ENCODE data around the gene CLDN7.

CLDN7 gene

DNA sequence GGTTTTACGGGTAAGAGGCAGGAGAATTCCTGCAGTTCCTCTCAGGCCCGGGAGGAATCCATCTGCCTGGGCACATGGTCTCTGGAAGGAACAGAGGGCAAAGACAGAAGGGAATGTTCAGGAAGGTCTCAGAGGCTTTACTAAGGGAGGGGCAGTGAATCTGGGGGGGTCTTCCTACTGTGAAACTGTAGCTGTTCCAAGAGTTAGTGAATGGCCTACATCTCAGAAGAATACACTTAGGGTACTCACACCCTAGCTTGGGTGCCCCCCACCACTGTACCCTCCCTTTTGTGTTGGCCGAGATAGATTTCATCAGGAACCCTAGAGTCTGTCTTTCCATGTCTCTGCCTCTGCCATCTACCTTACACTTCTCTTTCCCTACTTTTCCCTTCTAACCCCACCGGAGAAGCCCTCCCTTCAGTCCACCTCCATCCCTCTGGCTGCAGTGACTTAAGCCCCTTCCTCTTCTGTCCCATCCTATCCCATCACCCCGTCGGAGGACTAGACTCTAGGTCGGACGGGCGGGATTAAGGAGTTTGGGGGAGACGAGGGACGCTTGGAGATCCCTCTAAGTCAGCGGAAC is 43.0 kb downstream of the CLDN7 start:
- DNase-seq (ENCODE audit: low spot score), result no peak

DNA sequence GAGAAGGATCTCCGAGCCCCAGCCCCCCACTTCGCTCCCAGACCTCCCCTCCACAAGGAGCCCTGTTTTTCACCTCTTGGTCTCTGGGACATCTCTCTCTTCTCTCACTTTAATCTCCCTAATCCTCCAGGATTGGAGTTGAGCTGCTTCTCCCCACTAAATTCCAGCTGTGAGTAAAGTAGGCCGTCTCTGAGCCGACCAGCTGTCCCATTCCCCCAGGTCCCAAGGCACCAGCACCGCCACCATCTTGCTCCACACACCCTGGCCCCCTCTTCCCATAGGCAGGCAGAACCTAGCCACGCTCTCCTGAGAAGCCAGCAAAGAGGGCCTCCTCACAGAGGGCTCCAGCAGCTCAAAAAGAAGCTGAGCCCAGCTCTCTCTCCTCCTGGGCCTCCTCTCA is 43.5 kb downstream of the CLDN7 start:
- no peak for DNase-seq (ENCODE audit: low spot score)

DNA sequence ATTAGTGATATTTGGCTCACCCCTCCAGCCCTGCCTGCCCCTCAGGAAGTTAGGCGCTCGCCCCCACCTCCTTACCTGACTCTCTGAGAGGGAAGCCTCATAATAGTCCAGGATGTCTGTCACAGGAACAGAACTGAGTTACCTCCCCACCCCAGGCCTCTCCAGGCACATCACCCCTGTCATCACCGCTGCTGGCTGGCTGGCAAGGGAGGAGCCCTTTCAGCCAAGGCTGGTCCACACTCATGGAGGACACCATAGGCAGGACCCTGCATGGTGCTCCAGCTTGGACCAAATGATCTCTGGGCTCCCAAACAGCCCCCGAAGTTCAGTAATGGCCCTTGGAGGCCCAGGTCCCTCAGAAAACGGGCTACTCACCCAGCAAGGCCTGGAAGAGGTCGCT is 44.1 kb downstream of the CLDN7 start:
- no peak for DNase-seq (ENCODE audit: low spot score)

DNA sequence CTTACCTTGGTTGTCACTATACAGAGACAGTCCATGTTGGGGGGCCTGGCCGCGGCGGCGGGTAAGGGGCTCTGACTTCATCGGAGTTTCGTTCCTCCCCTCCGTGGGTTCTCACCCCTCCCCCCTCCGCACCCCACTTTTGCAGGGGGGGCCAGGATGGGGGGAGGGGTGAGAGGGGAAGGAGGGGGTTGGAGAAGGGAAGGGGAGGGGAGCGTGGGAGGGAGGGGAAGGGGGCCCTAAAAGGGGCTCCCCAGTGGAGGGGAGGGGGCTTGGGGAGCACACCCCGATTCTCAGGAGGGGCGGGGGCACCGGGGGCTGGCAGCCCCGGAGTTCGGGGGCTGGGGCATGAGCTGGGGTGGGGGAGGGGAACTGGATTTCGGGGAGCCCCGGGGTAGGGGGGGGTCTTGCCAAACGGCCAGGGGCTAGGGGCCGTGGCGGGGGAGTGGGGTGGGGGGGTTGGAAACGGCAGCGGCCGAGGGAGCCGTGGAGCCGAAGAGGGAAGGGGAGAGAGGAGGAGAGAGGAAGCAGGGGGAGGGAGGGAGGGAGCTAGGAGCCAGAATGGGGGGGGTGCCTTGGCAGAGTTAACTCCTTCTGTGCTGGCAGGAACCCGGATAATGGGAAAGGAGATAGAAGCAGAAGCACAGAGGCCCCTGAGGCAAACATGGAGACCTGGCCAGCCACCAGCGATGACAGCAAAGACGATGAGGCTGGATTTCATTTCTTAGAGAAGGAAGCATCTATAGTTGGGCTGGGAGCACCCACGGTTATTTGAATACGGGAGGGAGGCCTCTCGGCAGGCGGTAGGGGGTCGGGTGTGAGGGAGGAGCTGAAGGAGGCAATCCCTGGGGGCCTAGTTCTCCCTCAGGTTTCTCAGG is 44.9 kb downstream of the CLDN7 start:
- no peak for DNase-seq (ENCODE audit: low spot score)

DNA sequence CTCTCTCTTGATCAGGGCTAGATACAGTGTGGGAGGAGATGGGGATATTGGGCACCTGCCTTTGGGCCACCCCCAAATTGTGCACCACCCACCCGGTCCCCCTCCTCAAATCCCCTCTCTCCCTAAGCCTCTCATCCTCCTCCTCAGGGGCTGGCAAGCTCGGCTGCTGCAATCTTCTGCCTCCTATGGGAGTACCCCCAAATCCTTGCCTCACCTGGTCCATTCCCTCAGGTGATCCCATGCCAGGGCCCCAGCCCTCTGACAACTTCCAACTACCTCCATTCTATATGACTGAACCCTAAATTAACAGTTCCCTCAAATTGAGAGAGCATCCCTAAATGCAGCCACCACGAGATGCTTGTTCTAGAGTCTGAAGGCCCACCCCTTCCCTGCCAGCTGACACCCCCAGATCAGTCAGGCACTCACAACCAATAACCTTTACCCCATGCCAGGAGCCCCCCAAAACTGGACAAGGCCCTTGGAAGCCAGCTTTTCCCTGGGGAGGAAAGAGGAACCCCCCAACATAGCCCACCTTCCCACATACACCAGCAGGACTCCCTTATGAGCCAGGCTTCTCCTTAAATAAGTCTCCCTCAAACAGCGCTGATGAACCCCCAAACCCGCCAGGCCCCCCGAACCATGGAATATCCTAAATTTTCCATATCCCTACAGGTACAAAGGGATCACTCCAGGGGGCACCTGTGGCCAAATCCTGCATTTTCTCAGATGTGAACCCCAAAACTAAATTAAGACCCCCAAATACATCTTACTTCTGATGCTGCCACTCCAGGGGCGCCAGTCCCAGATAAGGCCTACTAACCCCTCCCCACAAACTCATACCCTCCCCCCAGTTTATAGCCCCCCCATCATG is 45.8 kb downstream of the CLDN7 start:
- DNase-seq (ENCODE audit: low spot score), result no peak

DNA sequence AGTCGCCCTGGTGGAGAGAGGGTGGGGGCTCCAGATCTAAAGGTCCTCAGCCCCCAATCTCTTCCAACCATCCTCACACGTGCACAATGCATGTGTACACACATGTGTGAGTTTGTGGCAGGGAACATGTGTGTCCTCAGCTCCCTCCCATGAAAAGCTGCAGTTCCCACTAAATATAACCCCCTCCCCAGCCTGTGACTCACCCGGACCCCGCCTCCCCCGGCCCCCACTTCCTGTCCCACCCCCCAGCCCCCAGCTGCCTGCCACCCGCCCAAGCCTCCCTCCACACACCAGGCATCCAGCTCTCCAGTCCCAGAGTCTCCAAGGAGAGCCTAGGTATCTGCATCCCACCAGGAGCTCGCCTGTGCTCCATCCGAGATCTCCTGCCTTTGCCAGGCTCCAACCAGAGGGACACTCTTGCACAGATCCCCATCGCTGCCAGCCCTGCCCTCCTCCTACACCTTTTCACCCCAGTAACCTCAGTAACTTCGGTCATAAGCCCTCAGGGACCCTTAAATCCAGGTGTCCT is 46.6 kb downstream of the CLDN7 start:
- no peak for DNase-seq (ENCODE audit: low spot score)

DNA sequence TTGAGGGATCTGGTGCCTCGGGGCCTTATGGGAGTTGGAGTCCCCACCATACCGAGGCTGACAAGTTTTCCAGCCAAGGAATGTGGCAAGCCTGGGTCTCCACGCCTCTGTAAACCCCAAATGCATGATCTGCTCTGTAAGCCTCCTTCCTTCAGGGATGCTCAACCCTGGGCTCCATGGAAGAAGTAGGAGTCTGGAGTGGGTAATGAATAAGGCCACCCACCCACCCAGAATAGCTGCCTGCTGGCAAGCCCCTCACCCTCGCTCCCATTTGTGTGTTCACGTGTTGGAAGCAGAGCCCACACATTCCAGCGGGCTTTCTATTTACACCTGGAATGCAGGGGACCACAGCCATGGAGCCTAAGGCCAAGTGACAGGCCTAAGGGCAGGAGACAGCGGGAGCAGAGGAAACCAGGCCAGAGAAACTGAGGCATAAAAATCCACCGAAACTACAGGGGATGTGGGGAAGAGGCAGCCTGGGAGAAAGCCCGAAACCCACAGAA is 47.1 kb downstream of the CLDN7 start:
- no peak for DNase-seq (ENCODE audit: low spot score)

DNA sequence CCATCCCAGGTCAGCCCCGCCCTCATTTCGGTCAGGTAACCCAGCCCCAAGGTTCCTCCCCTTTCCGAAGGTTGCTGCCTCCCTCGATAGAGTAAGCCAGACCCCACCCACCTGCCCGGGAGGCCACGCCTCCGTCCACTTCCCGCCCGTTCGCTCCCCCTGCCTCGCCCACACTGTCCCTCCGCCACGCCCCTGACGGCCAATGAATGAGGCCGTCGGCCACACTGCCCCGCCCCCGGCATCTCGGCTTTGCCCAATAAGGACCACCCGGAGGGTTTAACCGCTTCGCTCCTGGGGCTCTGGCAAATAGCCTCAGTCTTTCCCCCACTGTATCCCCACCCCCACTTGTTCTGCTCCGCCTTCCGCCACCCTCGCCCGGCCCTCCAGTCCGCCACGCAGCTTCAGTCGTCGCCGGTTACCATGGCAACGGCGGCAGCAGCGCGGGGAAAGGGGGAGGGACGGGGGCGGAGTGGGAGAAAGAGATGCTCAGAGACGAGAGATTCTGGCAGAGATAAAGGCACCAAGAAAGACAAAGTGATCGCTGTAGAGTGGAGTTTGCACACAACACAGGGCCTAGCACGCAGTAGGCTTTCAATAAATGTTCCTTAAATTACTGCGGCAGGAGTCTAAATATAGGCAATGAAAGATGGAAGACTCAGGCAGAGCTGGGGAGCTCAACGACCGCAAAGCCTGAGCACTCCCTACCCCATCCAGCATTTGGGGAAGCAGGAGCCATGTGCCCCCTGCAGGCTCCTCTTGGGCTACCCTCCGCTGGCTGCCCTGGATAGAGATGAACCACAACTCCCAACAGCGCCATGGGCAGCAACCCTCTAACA is 47.8 kb downstream of the CLDN7 start:
- DNase-seq (ENCODE audit: low spot score), result peak; percentile 94

DNA sequence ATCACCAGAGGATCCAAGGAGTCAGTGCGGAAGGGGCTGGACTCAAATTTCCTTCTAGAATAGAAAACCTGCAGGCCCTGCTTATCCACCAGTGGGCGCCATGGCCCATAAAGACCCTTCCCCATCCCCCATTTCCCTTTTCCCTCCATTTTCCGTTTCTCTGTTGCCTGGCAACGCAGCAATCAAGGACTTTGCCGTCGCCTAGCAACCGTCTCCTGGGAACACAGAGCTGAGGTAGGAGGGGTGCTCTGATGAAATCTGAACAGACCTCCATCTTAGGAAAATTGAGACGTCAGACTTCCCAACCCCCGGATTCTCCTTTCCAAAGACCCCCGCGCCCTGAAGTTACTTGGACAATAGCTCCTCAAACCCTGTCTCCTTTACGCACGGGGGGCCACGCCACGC is 48.4 kb downstream of the CLDN7 start:
- DNase-seq (ENCODE audit: low spot score), result peak; percentile 74

DNA sequence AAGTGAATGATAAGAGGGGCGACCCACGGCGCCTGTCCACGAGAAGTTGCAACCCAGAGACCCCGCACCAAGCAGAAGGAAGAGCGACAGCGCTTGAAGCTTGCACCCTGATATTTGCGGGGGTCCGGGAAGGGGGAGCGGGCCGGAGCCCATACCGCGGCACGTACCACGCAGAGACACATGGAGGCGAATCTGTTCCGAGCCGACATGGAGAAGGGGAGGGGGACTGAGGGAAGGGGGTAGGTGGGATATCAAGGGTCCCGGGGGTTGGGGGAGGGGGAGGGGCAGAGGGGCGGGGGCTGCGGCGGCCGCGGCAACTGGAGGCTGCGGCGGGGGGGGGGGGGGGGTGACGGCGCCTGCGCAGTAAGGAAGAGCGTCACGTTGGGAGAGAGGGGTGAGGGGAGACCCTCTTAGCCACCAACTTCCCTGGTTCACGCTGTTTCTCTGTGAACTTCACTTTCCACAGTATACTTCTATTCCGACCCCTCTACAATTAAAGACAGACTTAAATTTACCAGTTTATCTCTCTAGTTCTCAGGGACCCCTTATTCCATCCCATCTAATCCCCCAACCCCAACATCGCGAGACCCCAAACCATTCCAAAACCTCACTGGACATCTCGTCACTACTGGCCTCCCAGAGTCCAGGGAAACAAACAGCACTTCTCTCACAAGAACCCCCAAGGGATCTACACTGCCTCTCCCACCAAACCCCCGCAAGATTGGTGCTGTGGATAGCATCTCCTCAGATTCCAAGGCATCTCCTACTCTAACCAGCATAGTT is 50.6 kb downstream of the CLDN7 start:
- DNase-seq (ENCODE audit: low spot score), result no peak
